Vagina (tissue), 2 donors: ENCODE measurements around the gene CREG1.

Experiments
- CTCF ChIP-seq, 3 experiments: fragments of 450-650 bp in 2 of 3; fragments of 200-600 bp in 1 of 3; sonication (generic) in 1 of 3; IDR thresholded peaks; one replicate each; pipeline ENCODE4 v1.5.1; 2017 to 2019; ENCODE audit warnings: antibody characterized with exemption in 3 of 3, mild to moderate bottlenecking in 2 of 3, moderate library complexity in 2 of 3
- POLR2A ChIP-seq, 2 donors: fragments of 450-650 bp; IDR thresholded peaks; one replicate each; pipeline ENCODE4 v1.6.1; 2017; ENCODE audit warnings: antibody characterized with exemption in 2 of 2, mild to moderate bottlenecking in 2 of 2, moderate library complexity in 2 of 2

- TF ChIP-seq CTCF (IDR thresholded peaks at IDR 0.05): no peak
- no peak for TF ChIP-seq POLR2A (IDR thresholded peaks at IDR 0.05)
Observed at GRCh38 chr1:167507719-167508118, 45.8 kb downstream of the CREG1 start.
